Esophagus (tissue), 2 donors: Measurements from ENCODE around the gene PREX1. TPM values are rescaled to one million over a fixed set of nuclear protein-coding genes. Genes with fewer than 3 reads are reported as not detected.

Experiments
- H3K27ac ChIP-seq, 2 donors: one replicate each; pipeline ENCODE4 v1.5.1; 2013; ENCODE audit warnings: low read depth in 2 of 2, mild to moderate bottlenecking in 2 of 2, inconsistent platforms in 1 of 2, low read length in 1 of 2, moderate library complexity in 1 of 2
- H3K27me3 ChIP-seq, 2 donors: one replicate each; pipeline ENCODE4 v1.6.1; 2013; ENCODE audit warnings: low read length in 2 of 2, control low read depth in 1 of 2, mild to moderate bottlenecking in 1 of 2; ENCODE audit not compliant: insufficient read depth in 2 of 2, control insufficient read depth in 1 of 2
- H3K36me3 ChIP-seq, 2 donors: one replicate each; pipeline ENCODE4 v1.6.1; 2013; ENCODE audit warnings: low read length in 1 of 2; ENCODE audit not compliant: control insufficient read depth in 2 of 2, insufficient read depth in 2 of 2
- H3K4me1 ChIP-seq, 2 donors: one replicate each; pipeline ENCODE4 v1.6.1; 2013; ENCODE audit warnings: low read length in 1 of 2; ENCODE audit not compliant: control insufficient read depth in 2 of 2, insufficient read depth in 2 of 2
- H3K4me3 ChIP-seq, 2 donors: one replicate each; pipeline ENCODE4 v1.5.1; 2013; ENCODE audit warnings: low read length in 2 of 2, mild to moderate bottlenecking in 2 of 2, low read depth in 1 of 2, moderate library complexity in 1 of 2
- H3K9me3 ChIP-seq, 2 donors: one replicate each; pipeline ENCODE4 v1.6.1; 2013; ENCODE audit warnings: mild to moderate bottlenecking in 2 of 2, low read depth in 1 of 2, low read length in 1 of 2, moderate library complexity in 1 of 2; ENCODE audit not compliant: control insufficient read depth in 2 of 2, insufficient read depth in 1 of 2
- WGBS, 2 donors: extraction: QIAGEN DNeasy Blood & Tissue Kit; methylation state at CpG; one replicate each; pipeline ENCODE4 v1.1.7; 2013; 5-methylcytosine and 5-hydroxymethylcytosine counted together
- polyA plus RNA-seq, 2 donors: library from polyadenylated mRNA; stranded (reverse); fragments of 200-250 nt; gene quantifications; one replicate each; pipeline ENCODE4 v1.2.3, GENCODE V29; 2013
- donor health status: healthy with polysubstance abuse.
- donor health status: Bipolar disorder and iron deficiency.

PREX1 gene
- polyA plus RNA-seq, 2 donors, result 2.5 to 3.0 TPM

DNA sequence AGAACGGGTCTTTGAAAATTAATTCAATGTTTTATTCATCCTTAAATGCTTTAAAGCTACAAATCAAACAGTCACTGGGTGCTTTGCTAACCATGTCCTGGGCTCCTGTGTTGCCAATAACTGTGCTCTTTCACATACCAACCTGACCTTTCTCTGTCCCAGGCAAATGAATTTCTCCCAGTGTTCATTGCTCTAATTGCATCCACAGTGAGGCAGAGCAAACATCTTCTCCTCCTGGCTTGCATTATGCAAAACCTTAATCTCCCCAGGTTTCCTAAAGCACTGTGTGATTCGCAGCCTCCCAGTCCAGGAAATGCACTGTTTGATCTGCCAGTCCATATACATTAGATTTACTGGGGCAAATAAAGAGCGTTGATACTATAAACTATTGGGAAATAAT, 219.0 kb downstream of the PREX1 start:
- H3K27me3 ChIP-seq, result peaks cover 0 to 5% of the 10 kb centered on the region in 2 donors
- no peak overlapping the region for H3K27ac ChIP-seq
- H3K36me3 ChIP-seq, result no peaks in the 10 kb centered on the region
- 61 to 73% methylated on average over 3 of the region's 3 CpGs for WGBS, 2 donors
- H3K9me3 ChIP-seq, result no peaks in the 10 kb centered on the region
- no peak overlapping the region for H3K4me3 ChIP-seq
- H3K4me1 ChIP-seq, result no peaks in the 10 kb centered on the region

DNA sequence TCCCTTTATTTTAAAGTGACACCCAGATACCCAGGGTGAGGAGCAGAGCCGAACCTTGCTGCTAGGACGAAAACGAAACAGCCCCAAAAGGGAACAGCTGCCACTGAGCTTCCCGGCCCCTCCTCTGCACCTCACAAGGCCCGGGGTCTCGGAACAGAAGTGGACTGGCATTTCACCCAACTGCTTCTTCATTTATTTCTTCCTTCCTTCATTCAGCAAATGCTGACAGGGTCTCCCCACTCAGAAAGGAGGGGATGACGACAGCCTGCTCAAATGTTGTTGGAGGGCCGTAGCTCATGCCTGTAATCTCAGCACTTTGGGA, 220.3 kb downstream of the PREX1 start:
- WGBS, 2 donors, result 93 to 95% methylated on average over 8 of the region's 8 CpGs
- no peaks in the 10 kb centered on the region for H3K9me3 ChIP-seq
- no peaks in the 10 kb centered on the region for H3K4me1 ChIP-seq

DNA sequence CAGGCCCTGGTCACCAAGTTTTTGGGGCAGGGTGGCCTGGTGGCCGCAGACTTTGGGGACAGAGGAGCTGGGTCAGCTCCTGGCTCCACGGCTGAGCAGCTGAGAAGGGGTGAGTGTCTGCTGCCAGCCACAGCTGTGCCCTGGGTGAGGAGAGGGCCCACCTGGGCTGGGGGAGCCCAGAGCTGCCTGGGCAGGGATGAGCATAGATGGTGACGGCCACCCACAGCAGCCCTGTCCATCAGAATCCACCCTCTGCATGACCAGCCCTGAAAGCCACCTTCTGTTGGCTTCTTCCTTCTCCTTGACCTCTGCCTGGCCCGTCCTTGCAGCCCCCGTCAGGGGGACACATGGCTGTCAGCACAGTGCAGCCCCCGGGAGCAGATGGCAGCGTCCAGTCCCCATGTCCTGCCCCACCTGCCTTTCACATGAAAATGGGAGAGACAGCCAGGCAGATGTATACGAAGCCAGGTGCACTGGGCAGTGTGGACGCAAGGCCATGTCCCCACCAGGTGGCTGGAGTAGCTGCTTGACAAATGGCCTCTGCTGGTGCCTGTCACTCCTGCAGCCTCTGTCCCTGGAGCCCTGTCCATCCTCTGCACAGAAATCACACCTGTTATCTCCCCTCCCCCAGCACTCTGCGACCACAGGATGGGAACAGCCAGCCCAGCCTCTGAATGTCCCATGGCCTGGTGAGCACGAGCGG, 220.8 kb downstream of the PREX1 start:
- no peaks in the 10 kb centered on the region for H3K9me3 ChIP-seq
- H3K27ac ChIP-seq, result no peak overlapping the region
- H3K27me3 ChIP-seq, result peaks cover 0 to 5% of the 10 kb centered on the region in 2 donors
- H3K4me3 ChIP-seq, result no peak overlapping the region
- H3K4me1 ChIP-seq, result no peaks in the 10 kb centered on the region
- 82 to 84% methylated on average over 12 of the region's 12 CpGs for WGBS, 2 donors
- no peaks in the 10 kb centered on the region for H3K36me3 ChIP-seq

More for the DNA sequence above, 220.3 kb downstream of the PREX1 start:
- H3K4me3 ChIP-seq, result no peak overlapping the region
- H3K27me3 ChIP-seq, result peaks cover 0 to 5% of the 10 kb centered on the region in 2 donors
- no peak overlapping the region for H3K27ac ChIP-seq
- H3K36me3 ChIP-seq, result no peaks in the 10 kb centered on the region

DNA sequence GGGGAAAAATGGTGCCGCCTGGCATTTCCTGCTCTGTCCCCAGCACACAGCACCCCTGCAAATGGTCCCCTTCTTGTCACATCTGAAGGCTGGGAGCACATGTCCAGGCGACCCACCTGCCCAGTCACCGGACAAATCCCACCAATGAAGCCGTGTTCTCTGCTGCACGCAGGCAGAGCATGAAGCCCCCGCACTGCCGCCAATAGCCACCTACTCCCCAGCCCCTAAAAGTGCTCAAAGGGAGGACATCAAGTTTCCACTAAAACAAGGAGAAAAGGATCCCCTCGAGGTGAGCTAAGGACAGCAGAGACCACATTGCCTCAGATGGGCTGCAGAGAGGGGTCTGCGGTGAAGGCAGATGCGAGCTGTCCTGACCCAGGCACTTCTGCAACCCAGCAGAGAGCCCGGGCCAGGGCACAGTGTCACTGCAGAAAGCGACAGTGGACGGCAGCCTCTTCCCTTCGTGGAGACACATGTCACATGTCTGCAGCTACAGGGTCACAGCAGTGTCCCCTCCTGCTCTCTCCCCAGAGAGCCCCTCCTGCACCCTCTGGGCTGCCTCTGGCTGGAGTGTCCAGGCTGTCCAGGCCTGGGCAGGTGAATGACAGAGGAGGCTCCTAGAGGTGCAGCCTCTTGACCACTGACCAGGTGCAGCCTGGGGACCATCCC, 221.5 kb downstream of the PREX1 start:
- Histone ChIP-seq H3K9me3 (no peaks in the 10 kb centered on the region), H3K36me3 (no peaks in the 10 kb centered on the region), H3K4me1 (no peaks in the 10 kb centered on the region), H3K27me3 (peaks cover 0 to 5% of the 10 kb centered on the region in 2 donors), H3K4me3 (no peak overlapping the region), H3K27ac (no peak overlapping the region)
- WGBS, 2 donors, result 78 to 79% methylated on average over 14 of the region's 14 CpGs

DNA sequence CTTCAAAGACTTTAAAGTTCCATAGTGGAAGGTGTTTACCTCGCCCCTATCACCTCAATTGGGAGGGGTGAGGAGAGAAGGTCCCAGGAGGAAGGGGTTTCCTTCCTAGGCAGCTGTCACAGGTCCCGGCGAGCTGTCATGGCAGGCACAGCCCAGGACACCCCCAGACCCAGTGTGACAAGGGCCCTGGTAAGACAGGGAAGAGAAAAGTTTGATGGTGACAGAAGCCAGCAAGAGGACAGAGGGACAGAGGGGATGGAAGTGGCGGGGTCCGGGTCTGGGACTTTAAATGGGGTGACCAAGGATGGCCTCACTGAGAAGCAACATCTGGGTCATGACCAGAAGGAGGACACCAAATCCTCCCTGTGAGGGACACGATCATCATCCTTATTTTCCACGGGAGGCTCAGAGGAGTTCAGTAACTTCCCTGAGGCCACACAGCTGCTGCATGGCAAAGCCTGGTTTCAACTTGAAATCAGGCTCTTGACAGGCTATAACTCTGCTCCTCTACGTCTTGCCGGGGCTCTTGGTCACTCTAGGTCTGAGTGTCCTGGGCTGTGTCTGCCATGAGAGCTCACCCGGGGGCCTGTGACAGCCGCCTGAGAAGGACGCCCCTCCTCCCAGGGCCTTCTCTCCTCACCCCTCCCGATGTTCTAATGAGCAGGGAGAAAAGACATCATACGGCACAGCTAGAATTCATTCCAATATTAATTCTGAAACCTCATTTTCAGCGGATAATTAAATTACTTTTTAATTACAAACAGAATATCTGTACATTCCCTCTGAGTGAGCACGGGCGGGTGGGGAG, 222.2 kb downstream of the PREX1 start:
- no peaks in the 10 kb centered on the region for H3K9me3 ChIP-seq
- 73 to 80% methylated on average over 17 of the region's 17 CpGs for WGBS, 2 donors
- no peak overlapping the region for H3K4me3 ChIP-seq
- no peaks in the 10 kb centered on the region for H3K4me1 ChIP-seq
- no peaks in the 10 kb centered on the region for H3K36me3 ChIP-seq
- H3K27ac ChIP-seq, result no peak overlapping the region
- H3K27me3 ChIP-seq, result peaks cover 0 to 5% of the 10 kb centered on the region in 2 donors

DNA sequence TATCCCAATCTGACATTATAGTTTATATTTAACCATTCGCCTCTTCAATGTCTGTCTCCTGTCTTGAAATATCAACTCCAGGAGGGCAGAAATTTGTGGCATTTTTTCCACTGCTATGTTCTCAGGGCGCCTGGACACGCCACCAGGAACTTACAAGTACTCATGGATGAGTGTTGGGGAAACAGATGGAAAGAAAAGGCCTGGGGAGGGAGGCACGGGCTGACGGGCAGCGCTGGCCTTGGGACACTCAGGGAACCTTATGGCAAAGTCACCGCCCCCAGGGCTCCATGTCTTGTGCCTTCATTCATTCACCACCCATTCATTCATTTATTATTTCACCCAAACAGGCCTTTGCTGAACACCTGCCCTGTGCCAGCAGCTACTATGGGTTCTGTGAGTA, 222.9 kb downstream of the PREX1 start:
- no peaks in the 10 kb centered on the region for H3K9me3 ChIP-seq
- no peak overlapping the region for H3K4me3 ChIP-seq
- H3K36me3 ChIP-seq, result no peaks in the 10 kb centered on the region
- peaks cover 0 to 5% of the 10 kb centered on the region in 2 donors for H3K27me3 ChIP-seq
- no peak overlapping the region for H3K27ac ChIP-seq
- 84 to 85% methylated on average over 7 of the region's 7 CpGs for WGBS, 2 donors
- H3K4me1 ChIP-seq, result no peaks in the 10 kb centered on the region

DNA sequence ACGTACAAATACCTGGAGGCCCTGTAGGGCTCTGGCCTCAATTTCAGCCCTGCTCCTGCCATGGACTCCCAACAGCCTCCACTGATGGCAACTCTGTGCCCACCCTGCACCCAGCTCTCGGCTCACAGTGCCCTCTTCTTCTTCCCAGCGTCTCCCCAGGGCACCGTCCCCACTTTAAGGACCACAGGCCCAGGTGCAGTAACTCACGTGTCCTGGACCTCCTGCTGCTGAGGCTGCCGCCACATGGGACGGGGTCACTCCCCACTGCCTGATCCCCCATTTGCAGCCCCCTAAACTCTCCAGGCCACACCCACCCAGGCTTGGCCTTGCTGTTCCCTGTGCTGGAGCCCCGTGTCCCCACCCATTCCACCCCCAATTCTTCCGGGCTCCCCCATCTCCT, 223.4 kb downstream of the PREX1 start:
- H3K27me3 ChIP-seq, result peaks cover 0 to 5% of the 10 kb centered on the region in 2 donors
- H3K36me3 ChIP-seq, result no peaks in the 10 kb centered on the region
- no peak overlapping the region for H3K4me3 ChIP-seq
- H3K9me3 ChIP-seq, result no peaks in the 10 kb centered on the region
- H3K4me1 ChIP-seq, result no peaks in the 10 kb centered on the region
- H3K27ac ChIP-seq, result no peak overlapping the region
- WGBS, 2 donors, result 90 to 95% methylated on average over 9 of the region's 9 CpGs

DNA sequence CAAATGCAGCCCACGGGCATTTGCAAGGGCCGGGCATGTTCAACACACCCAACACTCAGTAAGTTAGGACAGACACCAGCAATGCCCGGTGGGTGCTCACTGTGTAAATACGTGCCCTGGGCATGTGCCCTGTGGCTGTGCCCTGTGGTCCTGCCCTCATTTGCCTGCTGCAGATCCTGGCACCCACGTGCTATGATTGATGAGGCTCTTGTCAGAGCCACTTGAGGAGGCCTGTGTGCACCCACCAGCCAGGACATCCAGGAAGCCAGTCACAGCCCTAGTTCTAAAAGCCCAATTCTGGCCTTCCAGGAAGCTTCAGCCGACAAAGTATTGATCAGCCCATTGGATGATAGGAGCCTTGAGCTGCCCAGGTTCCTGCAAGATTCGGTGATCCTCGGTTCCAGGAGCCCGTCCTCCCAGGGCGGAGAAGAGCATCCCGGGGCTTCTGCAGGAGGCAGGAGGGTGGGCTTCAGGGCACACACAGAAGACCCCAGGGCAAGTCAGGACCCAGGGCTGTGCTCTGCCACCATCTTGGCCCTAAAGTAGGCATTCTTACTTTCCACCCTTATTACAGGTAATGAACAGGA, 223.9 kb downstream of the PREX1 start:
- no peaks in the 10 kb centered on the region for H3K9me3 ChIP-seq
- no peak overlapping the region for H3K4me3 ChIP-seq
- no peak overlapping the region for H3K27ac ChIP-seq
- WGBS, 2 donors, result 77 to 84% methylated on average over 11 of the region's 11 CpGs
- H3K4me1 ChIP-seq, result no peaks in the 10 kb centered on the region
- H3K36me3 ChIP-seq, result no peaks in the 10 kb centered on the region
- H3K27me3 ChIP-seq, result peaks cover 0 to 5% of the 10 kb centered on the region in 2 donors

DNA sequence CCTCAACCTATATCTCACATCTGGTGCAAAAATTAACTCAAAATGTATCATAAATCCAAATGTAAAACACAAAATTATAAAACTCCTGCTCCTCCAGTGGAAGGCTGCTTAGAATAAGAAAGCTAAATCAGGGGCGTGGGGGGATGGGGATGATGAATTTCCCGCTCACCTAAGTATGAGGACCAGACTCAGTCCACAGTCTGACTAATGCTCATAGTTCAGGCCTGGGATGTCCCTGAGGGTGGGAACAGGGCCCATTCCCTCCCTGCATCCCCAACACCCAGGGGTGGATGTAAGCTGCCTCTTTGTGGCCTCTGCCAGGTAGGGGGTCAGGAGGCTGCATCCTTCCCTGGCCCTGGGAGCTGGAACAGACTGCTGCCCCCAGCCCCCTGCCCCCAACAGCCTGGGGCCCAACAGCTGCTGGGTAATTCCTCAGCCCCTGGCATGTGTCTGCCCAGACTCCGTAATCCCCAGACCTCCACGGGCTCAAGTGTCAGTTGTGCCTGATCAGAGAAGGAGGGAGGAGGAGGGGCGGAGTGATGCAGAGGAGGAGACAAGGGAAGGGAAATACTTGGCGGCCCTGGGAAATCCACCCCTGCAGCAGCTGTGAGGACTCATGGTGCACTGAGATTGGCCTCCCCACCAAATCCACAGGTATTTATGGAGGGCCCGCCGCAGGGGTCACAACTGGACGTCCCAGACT, 224.5 kb downstream of the PREX1 start:
- no peaks in the 10 kb centered on the region for H3K9me3 ChIP-seq
- H3K36me3 ChIP-seq, result no peaks in the 10 kb centered on the region
- H3K4me3 ChIP-seq, result no peak overlapping the region
- 69 to 76% methylated on average over 9 of the region's 9 CpGs for WGBS, 2 donors
- peaks cover 0 to 5% of the 10 kb centered on the region in 2 donors for H3K27me3 ChIP-seq
- no peak overlapping the region for H3K27ac ChIP-seq
- no peaks in the 10 kb centered on the region for H3K4me1 ChIP-seq
